Stimulated activated CD4-positive, alpha-beta T cell treated with anti-CD3 and anti-CD28 coated beads, Interleukin-4, amount 100 ng/mL, for 24 hours (primary cell): ENCODE measurements around the gene ROPN1L.

Experiments used
- DNase-seq: peaks from one replicate; pipeline ENCODE4 v3.0.0-alpha.2; 2020

Gene ROPN1L

DNA sequence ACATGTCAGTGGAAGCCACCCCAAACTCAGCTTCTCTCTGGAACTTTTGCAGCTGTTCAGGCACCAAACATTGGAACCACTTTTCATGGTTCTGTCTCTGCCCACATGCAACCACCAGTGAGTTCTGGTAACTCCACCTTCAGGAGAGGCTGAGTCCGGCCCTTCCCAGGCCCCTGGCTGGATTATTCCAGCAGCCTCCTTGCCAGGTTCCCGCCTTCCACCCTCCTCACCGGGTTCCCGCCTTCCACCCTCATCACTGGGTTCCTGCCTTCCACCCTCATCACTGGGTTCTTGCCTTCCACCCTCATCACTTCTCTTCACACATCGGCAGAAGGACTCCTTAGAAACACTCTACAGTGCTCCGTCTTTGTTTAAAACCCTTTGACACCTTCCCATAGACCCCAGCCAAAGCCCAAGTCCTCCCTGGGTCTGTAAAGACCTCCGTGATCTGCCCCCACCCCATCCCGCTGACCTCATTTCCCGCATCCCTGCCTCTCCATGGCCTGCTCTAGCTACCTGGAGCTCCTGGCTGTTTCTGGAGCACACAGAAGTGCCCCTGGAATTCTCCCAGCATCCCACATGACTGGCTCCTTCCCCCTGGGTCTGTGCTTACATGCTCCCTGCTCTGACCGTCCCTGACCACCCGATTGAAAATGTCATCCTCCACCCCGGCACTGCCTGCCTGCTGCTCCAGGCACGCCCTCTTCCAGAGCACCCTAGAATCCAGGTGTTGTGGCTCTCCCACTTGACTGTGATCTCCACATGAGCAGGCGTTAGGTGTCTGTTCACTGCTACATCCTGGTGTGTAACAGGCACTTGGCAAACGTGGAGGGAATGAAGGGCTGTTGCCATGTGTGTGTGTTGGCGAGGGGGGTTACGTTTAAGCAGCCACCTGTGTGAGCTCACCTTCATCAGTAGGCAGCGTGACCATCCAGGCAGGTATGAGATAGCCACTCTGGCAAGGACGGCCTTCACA lies 17.7 kb downstream of the ROPN1L start:
- no peak for DNase-seq

DNA sequence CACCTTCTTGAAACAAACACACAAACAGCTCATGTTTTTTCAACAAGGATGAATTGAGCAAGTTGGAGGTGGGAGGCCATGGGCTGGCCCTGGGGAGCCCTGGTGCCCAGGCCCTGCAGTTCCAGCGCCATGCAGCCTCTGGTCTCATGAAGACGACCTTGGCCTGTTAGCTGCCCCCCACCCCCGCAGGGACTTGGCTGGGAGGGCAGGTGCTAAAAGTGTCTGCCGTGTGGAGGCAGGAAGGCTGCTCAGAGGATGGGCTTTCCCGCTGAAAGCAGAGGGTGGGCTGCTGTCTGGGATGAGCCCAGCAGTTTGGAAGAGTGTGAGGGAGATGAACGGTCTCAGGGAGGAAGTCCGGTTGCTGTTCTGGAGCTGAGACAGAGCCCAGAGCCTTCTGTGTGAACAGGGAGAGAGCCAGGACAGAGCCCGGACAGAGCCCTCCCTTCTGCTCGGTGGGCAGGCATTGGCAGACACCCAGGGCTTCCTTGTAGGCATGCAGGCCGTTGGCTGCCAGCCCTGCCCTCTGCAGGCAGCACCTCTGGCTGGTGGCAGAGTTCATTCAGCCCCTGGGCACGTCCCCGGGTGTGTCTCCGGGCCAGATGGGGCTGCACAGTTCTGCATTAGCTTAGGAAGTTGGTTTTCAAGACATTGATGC lies 18.7 kb downstream of the ROPN1L start:
- DNase-seq = no peak

DNA sequence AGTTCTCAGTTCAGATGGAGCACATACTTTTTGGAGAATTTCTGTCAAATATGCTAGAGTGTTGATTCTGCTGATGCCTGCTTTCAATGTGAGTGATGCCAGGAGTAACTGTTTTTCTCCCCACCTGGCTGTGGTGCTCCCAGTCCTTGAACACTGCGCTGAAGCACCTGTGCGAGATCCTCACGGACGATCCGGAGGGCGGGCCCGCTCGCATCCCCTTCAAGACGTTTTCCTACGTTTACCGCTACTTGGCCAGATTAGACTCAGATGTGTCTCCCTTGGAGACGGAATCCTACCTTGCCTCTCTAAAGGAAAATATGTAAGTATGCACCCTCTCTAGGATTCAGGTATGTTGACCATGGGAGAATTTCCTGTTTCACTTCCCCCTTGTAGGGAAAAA lies 19.4 kb downstream of the ROPN1L start:
- DNase-seq = no peak

DNA sequence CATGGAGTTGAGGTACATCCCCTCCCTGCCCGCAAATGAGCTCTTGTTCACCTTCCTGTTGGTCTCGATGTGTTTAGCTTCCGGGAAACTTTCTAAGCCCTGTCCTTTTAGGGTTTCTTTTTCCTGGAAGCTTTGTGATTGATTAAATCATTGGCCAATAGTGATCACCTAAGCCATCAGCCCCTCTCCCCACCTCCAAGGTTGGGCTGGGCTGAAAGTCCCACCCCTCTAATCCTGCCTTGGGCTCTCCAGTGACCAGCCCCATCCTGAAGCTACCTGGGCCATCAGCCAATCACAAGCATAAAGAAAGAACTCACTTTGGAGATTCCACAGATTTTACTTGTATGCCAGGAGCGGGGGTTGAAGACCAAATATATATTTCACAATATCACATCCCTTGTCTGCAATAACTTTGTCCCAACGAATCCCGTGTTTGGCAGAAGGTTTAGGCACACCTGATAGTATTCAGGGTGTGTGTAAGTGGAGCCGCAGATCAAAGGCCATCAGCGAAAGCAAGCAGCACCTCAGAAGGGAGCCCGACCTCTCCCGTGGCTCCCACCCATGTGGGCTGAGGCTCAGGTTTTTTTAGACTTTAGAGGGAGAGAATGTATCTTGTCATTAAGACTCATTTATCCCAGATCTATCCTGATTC lies 20.4 kb downstream of the ROPN1L start:
- no peak for DNase-seq

DNA sequence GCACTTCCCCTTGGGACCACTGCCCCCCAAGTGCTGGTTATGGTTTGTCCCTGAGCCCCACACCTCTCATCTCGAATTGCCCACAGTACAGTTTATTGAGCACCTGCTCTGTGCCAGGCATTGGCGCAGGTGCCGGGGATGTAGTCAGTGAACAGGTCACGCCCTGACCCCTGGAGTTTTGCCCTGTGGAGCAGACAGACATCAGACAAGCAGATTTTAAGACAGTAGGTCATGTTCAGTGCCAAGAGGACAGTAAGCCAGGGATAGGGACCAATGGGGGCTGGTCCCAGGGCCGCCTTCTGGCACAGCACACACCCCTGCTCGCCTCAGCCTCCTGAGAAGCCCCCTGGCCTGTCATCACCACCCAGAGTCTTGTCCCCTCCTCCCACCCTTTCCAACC lies 21.9 kb downstream of the ROPN1L start:
- DNase-seq = no peak

DNA sequence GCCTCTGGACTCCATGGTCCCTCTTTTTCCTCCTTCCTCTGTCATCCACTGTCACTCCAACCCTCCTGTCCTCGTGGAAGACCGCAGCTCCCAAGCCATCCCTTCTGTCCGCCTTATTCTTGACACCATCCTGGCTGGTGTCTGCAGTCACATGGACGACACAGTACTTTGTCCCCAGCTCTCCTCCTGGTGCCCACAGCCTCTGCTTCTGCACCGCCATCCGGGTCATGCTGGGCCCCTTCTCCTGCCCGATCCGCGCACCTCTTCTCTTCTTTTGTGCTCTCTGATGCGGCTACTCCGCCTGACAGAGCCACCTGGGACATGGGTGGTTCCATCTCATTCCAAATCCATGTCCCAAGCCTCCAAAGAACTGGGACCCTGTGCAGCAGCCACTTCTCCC lies 22.5 kb downstream of the ROPN1L start:
- DNase-seq = no peak

DNA sequence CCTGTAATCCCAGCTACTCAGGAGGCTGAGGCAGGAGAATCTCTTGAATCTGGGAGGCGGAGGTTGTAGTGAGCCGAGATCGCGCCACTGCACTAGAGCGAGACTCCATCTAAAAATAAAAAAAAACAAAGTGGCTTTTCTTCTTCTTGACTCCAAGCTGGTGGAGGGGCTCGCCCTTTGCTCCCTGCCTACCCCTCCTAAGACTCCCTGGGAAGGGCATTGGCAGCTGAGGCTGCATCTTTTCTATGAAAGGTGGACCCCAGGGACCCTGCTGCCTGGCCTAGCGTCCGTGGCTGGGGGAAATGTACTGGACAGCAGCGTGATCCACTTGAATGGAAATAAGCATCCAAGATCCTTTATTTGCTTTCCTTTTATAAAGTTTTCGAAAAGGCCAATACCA lies 24.0 kb downstream of the ROPN1L start:
- no peak for DNase-seq

DNA sequence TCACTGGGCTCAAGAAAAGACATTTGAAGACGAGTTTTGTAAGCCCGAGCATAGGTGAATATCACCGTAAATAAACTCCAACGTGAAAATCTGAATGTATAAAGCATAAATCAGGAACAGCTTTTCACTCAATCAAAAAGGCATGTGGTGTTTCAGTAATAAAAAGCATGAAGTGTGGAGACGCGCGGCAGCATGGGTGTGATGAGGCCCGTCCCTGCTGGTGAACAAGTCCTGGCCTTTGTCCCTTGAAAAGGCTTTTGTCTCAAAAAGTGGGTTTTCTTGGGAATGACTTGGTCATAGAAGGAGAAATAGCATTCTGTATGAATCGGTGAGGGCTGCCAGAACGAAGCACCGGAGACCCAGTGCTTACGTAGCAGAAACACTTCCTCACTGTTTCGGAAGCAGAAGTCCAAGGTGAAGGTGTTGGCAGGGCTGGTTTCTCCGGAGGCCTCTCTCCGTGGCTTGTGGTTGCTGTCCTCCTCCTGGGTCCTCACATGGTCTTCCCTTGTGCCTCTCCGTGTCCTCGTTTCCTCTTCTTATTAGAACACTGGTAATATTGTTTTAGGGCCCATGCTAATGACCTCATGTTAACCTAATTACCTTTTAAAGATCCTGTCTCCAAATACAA lies 24.9 kb downstream of the ROPN1L start:
- DNase-seq = no peak

DNA sequence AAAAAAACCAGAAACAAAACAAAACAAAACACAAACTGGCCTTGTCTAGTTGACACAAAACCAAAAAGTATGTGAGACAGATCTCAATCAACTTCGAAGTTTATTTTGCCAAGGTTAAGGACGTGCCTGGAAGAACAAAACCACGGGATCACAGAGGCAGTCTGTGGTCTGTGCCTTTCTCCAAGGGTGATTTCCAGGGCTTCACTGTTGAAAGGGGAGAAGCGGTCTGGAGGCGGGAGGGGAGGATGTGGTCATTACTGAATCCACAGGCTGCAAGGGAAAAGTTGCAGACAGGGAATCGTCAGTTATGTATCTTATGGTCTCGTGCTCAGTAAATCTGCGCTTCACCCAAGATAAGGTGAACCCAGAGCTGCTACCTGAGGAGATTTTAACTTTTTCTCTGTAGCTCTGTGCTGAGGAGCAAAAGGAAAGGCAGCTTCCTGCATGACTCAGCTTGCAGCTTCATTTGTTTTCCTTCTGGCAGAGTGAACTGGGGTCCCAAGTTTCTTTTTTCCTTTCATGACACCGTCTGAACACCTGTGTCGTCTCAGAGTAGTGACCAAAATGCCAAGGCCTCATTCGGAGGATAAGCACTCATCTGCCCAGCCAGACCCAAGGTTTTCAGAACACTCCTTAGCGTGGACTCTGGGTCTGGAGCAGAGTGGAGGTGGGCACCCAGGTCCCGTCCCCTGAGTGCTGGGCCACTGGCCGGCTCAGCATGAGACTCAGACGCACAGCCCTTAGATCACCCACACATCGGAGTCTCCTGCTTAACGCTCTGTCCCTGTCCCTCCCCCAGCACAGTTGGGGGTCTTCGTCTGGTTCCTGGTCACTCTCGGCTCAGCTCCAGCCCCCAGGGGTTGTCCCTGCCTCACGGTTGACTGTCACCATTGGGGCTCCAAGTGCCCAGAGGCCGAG lies 25.9 kb downstream of the ROPN1L start:
- DNase-seq = no peak

DNA sequence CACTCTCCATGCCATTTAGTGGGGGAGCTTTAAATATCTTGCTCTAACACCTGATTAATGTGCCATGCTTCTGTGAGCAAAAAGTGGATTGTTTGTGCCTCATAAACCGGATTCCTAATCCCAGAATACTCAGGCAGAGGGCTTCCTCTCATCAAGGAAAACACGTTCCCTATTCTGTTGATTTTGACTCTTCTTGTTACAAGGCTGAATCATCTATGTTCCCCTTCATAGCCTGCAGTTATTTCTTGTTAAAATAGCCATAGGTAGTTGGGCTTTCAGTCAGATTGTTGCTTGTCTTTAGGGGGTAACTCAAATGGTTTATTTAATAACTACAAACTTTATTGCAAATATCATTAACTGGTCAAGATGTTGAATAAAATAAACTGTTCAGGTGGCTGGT lies 26.6 kb downstream of the ROPN1L start:
- no peak for DNase-seq

DNA sequence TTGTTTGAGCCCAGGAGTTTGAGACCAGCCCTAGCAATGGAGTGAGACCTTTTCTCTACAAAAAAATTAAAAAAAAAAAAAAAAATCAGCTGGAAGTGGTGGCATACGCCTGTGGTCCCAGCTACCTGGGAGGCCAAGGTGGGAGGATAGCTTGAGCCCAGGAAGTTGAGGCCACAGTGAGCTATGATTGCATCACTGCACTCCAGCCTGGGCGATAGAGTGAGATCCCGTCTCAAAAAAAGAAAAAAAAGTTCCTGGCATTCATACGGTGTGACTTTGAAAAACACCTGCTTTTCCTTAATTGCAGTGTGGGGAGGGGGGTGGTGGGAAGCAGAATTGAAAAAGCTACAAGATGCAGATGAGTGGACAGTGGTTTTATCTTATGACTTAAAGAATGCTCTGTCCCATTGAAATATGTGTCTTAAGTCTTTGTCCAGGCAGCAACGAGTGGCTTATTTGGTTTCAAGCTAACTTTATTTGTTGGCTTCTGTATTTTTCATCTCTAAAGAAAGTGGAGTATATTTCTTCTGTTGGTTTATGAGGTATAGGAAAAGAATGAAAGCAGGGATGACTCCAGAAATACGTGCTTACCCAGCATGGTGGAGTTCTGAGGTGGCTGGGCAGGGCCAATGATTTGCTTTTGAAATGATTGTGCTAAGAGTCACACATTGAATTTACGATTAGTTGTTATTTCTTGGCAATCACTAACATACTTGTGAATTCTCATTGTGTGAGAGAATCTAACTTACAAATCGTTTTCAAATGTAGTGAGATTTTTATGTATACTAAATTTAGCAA lies 27.8 kb downstream of the ROPN1L start:
- no peak for DNase-seq

DNA sequence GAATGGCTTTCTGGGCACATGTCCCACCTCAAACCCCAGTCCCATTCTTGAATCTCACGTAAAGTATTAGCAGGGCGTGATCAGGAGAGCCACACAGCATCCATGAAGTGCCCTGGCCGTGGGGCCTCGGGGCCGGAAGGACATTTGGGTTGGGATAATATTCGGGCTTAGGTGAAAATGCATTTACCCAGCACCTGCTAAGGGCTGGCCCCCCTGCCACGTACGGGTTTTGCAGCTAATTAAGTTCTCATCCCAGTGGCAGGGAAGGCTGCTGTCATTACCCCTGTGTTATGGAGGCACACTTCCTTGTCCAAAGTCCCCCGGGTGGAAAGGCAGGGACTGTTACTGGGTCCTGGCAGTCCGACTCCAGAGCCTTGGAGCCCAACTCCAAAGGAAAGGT lies 29.0 kb downstream of the ROPN1L start:
- DNase-seq = no peak

DNA sequence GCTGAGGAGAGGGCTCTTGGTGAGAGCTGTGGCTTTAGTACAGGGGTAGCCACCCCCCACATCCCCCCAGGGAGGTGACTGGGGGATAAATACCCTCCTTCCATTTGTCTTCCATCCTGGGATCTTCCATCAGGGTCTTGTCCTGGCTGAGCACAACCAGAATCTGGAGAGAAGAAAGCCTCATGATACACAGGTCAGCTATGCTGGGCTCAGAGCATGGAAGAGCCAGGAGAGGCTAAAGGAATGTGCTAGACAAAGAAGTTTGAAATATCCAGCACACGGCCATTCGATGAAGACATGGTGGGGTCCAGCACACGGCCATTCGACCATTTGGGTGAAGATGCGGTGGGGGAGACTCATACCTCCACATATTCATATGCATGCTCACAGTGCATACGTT lies 30.0 kb downstream of the ROPN1L start:
- no peak for DNase-seq

DNA sequence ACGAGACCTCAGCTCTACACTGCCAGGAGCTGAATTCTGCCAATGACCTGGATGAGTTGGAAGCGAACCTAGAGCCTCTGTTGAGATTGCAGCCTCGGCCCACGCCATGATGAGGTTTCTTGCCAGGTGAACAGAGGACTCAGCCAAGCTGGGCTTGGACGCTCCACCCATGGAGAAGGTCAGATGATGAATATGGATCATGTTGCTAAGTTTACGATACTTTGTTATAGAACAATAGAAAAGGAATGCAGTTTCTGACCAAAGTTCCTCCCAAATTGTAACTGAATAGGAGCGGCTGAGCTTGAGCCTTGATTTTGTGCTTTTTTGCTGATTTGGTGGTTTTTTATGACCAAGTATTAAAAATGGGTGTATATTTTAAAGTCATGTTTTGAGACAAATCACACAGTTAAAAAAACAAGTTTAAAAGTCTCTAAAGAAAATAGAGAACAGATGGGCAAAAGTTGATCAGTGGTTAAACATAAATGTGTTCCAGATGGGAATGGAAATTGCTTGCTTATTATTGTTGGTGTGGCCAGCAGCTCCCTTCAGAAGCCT lies 32.9 kb downstream of the ROPN1L start:
- DNase-seq = no peak

DNA sequence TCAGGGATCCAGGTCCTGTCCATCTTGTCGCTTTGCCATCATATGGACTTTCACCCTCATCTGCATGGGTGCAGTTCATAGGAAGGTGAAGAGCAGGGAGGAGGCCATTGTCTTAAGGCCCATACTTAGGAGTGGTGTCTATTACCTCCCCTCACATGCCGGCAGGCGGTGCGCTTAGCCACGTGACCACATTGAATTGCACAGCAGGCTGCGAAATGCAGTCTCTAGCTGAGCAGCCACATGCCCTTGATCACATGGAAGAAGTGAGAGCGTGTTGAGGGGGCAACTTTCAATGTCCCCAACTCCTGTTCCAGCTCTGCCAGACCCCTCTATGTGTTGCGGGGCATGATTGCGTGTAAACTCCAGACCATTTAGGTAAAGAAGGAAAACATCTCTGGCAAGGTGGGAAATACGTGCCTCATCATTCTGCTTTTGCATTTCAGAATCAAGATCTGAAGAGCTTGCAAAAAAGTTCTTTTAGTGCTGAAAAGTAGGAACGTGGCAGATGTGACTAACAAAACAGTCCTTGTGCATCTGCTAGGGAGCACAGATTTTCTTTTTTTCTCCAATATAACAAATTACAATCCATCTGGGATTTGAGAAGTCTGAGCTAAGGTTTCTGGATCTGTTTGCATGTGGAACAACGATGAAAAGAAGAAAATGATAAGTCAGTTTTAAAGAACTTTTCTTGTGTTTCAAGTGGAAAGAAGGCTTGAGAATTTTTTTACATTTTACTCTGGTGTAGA lies 34.4 kb downstream of the ROPN1L start:
- no peak for DNase-seq

DNA sequence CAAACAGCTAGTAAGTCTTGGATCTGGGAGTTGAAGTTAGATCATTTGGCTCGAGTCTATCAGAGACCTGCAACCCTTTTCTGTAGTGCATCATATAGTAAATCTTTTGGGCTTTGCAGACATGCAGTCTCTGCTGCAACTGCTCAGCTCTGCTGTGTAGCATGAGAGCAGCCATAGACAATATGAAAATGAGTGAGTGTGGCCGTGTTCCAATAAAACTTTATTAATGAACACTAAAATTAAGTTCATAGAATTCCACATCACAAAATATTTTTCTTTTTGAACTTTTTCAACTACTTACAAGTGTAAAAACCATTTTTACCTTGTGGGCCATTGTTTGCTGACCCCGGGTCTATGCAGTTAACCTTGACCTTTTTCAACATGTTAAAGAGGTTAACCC lies 35.2 kb downstream of the ROPN1L start:
- no peak for DNase-seq

DNA sequence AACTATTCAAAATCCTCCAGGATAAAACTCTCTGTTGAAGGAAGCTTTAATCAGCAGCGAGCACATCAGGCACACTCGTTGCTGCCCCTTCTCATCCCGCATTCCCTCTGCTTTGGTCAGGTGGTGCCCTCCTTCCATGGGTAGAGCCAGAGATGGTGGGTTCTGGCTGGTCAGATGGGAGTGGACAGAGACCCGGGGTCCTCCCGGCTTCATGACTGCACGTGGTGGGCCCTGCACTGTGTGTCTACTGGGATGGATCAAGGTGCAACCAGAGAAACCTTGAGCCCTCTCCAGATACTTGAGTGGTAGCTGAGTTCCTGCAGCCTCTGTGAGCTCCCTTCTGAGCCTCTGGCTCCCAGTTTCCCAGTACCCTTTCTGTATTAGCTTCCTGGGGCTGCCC lies 36.3 kb downstream of the ROPN1L start:
- no peak for DNase-seq

DNA sequence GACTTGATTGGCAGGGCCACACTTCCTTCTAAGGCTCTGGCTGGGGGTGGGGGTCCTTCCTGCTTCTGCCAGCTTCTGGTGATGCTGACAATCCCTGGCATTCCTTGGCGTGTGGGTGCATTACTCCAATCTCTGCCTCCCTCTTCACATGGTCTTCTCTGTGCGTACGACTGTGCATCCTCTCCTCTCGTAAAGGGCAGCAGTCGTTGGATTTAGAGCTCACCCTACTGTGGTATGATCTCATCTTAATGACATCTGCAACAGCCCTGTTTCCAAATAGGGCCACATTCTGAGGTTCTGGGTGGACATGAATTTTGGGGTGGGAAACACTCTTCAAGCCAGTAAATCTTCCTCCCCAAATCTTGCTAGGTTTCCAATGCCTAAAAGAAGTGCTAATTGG lies 36.8 kb downstream of the ROPN1L start:
- no peak for DNase-seq

DNA sequence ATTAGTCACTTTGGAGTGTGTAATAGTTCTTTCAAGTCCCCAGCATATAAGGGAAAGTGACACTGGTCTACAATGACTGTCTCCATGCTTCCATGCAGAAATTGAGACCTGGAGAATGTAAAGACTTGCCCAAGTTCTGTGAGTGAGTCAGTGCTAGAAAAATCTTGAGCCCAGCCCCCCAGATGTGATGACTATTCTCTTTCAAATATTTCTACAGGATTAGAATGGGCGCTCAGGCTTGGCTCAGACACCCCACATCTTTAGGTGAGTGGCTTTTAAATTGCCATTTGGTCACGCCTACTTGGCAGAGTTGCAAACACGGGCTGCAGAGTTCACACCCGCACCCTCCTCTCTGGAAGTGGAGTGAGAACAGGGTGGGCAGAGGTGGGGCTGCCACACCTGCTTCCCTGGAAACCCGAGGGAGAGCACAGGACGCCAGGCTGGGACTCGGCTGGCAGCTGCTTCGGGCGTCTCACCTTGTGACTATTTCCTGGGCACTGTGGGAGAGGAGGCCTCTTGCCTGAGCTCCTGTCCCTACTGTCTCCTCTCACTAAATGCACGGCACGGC lies 37.6 kb downstream of the ROPN1L start:
- no peak for DNase-seq
